DOHH2 (cell line): ENCODE results near the gene RPAP3.
A peak's percentile ranks its signal among the peaks of the same experiment; 100 is the strongest.

Experiments used
- H3F3A ChIP-seq: fragments of 200-600 bp; sonication (generic), shearing (Covaris generic); 2 replicates; pipeline ENCODE4 v1.6.0; 2016; ENCODE audit warnings: antibody characterized with exemption, mild to moderate bottlenecking; ENCODE audit not compliant: control insufficient read depth, insufficient read depth
- H3K27ac ChIP-seq: fragments of 200-600 bp; sonication (generic); 2 replicates; pipeline ENCODE4 v1.5.1; 2014; ENCODE audit warnings: low read depth, mild to moderate bottlenecking, low read length, moderate library complexity
- H3K27me3 ChIP-seq: fragments of 200-600 bp; sonication (generic); 2 replicates; pipeline ENCODE4 v1.6.1; 2014; ENCODE audit warnings: mild to moderate bottlenecking, low read length, mixed read lengths; ENCODE audit not compliant: control insufficient read depth
- H3K36me3 ChIP-seq: fragments of 200-600 bp; sonication (generic); 2 replicates; pipeline ENCODE4 v1.6.1; 2014; ENCODE audit warnings: mild to moderate bottlenecking, low read length, moderate library complexity, mixed read lengths; ENCODE audit not compliant: control insufficient read depth
- H3K4me1 ChIP-seq: fragments of 200-600 bp; sonication (generic); 2 replicates; pipeline ENCODE4 v1.6.1; 2014; ENCODE audit warnings: mild to moderate bottlenecking, low read length, mixed read lengths; ENCODE audit not compliant: control insufficient read depth
- H3K4me2 ChIP-seq: fragments of 200-600 bp; sonication (generic); 2 replicates; pipeline ENCODE4 v1.6.0; 2014; ENCODE audit warnings: mild to moderate bottlenecking, low read length, moderate library complexity
- H3K4me3 ChIP-seq: fragments of 200-600 bp; sonication (generic); 2 replicates; pipeline ENCODE4 v1.5.1; 2014; ENCODE audit warnings: mild to moderate bottlenecking, low read length, mixed read lengths
- H3K79me2 ChIP-seq: fragments of 200-600 bp; sonication (generic); 2 replicates; pipeline ENCODE4 v1.6.1; 2014; ENCODE audit warnings: mild to moderate bottlenecking, low read length, mixed read lengths; ENCODE audit not compliant: control insufficient read depth
- H3K9me2 ChIP-seq: fragments of 200-600 bp; sonication (generic); replicated peaks from 2 replicates; pipeline ENCODE4 v1.6.1; 2014; ENCODE audit warnings: mild to moderate bottlenecking, low read length, mixed read lengths; ENCODE audit not compliant: control insufficient read depth
- H3K9me3 ChIP-seq: fragments of 200-600 bp; sonication (generic); 2 replicates; pipeline ENCODE4 v1.6.1; 2014; ENCODE audit warnings: antibody characterized with exemption, low read length, mixed read lengths; ENCODE audit not compliant: control insufficient read depth, insufficient read depth
- H4K20me1 ChIP-seq: fragments of 200-600 bp; sonication (generic); 2 replicates; pipeline ENCODE4 v1.6.0; 2014; ENCODE audit warnings: low read depth, mild to moderate bottlenecking, antibody characterized with exemption, low read length, moderate library complexity; ENCODE audit not compliant: control insufficient read depth, insufficient read depth
- EZH2phosphoT487 ChIP-seq: fragments of 200-600 bp; sonication (generic); IDR thresholded peaks from 2 replicates; pipeline ENCODE4 v1.6.1; 2017; ENCODE audit warnings: borderline replicate concordance, mild to moderate bottlenecking, antibody characterized with exemption, low read length, moderate library complexity, mixed read lengths
- TF ChIP-seq, protein P1 (sequence below): fragments of 200-600 bp; sonication (generic); IDR thresholded peaks from one replicate; pipeline ENCODE4 v1.5.1; 2014; ENCODE audit warnings: antibody characterized with exemption, mild to moderate bottlenecking, low read depth, low read length; ENCODE audit not compliant: poor library complexity, severe bottlenecking

Gene RPAP3

DNA sequence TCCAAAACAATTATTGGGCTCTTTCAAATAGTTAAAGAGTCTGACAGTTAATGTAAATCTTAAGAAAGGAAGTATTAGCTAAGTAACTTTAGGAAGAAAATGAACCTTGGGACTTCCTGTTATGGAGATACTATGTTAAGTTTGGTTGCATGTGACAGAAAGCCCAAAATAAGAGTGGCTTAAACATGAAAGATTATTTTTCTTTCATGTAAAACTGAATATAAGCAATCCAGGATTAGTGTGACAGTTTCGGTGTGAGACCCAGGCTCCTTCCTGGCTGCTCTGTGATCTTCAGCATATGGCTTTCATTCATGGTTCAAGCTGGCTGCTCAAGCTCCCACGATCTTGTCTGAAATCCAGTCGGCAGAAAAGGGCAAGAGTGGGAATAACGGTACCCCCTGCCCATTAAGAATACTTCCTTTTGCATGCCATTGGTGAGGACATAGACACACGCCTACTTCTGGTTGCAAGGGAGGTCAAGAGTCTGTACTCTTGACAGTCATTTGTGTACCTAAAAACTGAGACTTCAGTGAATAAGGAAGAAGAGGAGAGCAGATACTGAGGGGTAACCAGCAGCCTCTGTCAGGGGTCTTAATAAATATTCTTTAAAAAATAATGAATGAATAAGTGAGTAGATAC, 2.2 kb upstream of the RPAP3 start:
- H3K9me2 ChIP-seq: no peaks in the 10 kb centered on the region
- peak overlapping the region; percentile 85 for H3K27ac ChIP-seq
- peaks cover 59% of the 10 kb centered on the region for H3K4me1 ChIP-seq
- H3F3A ChIP-seq: peaks cover 25% of the 10 kb centered on the region
- no peaks in the 10 kb centered on the region for H3K9me3 ChIP-seq
- peaks cover 71% of the 10 kb centered on the region for H3K79me2 ChIP-seq
- no peaks in the 10 kb centered on the region for H3K27me3 ChIP-seq
- H4K20me1 ChIP-seq: 0 out of 2 replicates have a peak, but pooled peaks cover 3% of the 10 kb centered on the region
- TF ChIP-seq EZH2phosphoT487: no peak
- TF ChIP-seq, protein P1, sequence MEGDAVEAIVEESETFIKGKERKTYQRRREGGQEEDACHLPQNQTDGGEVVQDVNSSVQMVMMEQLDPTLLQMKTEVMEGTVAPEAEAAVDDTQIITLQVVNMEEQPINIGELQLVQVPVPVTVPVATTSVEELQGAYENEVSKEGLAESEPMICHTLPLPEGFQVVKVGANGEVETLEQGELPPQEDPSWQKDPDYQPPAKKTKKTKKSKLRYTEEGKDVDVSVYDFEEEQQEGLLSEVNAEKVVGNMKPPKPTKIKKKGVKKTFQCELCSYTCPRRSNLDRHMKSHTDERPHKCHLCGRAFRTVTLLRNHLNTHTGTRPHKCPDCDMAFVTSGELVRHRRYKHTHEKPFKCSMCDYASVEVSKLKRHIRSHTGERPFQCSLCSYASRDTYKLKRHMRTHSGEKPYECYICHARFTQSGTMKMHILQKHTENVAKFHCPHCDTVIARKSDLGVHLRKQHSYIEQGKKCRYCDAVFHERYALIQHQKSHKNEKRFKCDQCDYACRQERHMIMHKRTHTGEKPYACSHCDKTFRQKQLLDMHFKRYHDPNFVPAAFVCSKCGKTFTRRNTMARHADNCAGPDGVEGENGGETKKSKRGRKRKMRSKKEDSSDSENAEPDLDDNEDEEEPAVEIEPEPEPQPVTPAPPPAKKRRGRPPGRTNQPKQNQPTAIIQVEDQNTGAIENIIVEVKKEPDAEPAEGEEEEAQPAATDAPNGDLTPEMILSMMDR: no peak
- H3K4me2 ChIP-seq: peak overlapping the region; percentile 85
- H3K4me3 ChIP-seq: peak overlapping the region; percentile 78
- H3K36me3 ChIP-seq: peaks cover 14% of the 10 kb centered on the region

DNA sequence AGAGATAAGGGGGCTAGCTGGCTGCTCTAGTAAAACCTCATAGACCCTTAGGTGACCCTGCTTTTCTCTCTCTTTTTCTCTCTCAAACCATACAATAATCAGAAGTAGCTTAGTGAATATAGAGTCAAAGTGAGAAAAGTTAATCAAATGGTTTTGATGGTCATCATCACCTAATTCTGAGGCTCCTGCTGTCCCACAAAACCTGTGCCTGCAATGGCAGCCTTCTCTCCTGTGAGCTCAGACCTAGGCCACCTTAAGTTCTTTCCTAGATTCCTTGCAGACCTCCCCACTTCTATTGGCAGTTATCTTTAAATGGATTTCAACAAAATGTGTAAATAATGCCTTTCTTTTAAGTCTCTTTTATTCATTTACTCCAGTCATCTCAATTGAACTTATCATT, 1.5 kb upstream of the RPAP3 start:
- Histone ChIP-seq H3K4me2 (peak overlapping the region; percentile 85), H3K27ac (peak overlapping the region; percentile 85), H3K9me2 (no peaks in the 10 kb centered on the region), H4K20me1 (0 out of 2 replicates have a peak, but pooled peaks cover 3% of the 10 kb centered on the region), H3K36me3 (peaks cover 18% of the 10 kb centered on the region), H3K9me3 (no peaks in the 10 kb centered on the region), H3K27me3 (no peaks in the 10 kb centered on the region), H3F3A (peaks cover 25% of the 10 kb centered on the region), H3K4me1 (peaks cover 60% of the 10 kb centered on the region), H3K79me2 (peaks cover 78% of the 10 kb centered on the region), H3K4me3 (peak overlapping the region; percentile 78)
- TF ChIP-seq, protein P1: no peak
- TF ChIP-seq EZH2phosphoT487: no peak

DNA sequence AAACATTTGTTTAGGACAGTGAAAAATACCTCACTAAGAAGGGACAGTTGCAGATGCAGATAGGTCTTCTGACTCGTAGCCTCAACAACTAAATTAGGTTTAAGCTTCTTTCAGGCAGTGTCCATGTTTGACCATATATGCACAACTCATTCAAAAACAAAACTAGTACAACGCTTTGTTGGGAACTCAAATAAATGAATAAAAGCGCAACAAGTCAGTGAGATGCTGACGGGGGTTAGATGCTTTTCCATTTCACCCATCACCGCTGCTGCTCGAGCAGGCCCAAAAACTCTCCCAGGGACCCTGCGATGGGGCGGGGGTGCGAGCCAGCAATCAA, 633 bp downstream of the RPAP3 start:
- peak overlapping the region; percentile 85 for H3K4me2 ChIP-seq
- H3K9me3 ChIP-seq: no peaks in the 10 kb centered on the region
- H3K79me2 ChIP-seq: peaks cover 94% of the 10 kb centered on the region
- H3K4me1 ChIP-seq: peaks cover 56% of the 10 kb centered on the region
- H3K27me3 ChIP-seq: no peaks in the 10 kb centered on the region
- H3K27ac ChIP-seq: peak overlapping the region; percentile 85
- peak overlapping the region; percentile 78 for H3K4me3 ChIP-seq
- H3K36me3 ChIP-seq: peaks cover 34% of the 10 kb centered on the region
- H3F3A ChIP-seq: peaks cover 36% of the 10 kb centered on the region
- H4K20me1 ChIP-seq: 0 out of 2 replicates have a peak, but pooled peaks cover 3% of the 10 kb centered on the region
- no peaks in the 10 kb centered on the region for H3K9me2 ChIP-seq
- no peak for TF ChIP-seq EZH2phosphoT487
- TF ChIP-seq, protein P1: no peak
